GM23338 (cell line): ENCODE results near the gene RPS4Y1. TPM values are rescaled to one million over a fixed set of nuclear protein-coding genes. Genes with fewer than 3 reads are reported as not detected.

ENCODE experiments used
- ATAC-seq: fragments of 200-7000 bp; cut with Tn5 transposase; 3 replicates; pipeline ENCODE4 v1.9.1; 2020
- DNase-seq: peaks from one replicate; pipeline ENCODE4 v3.0.0-alpha.2; 2015; ENCODE audit warnings: low spot score
- H2AFZ ChIP-seq: fragments of 200-600 bp; sonication (generic); 2 replicates; pipeline ENCODE4 v1.8.0; 2016; ENCODE audit warnings: antibody characterized with exemption, mild to moderate bottlenecking, moderate library complexity
- H3F3A ChIP-seq: fragments of 200-600 bp; sonication (generic); replicated peaks from 2 replicates; pipeline ENCODE4 v1.8.0; 2017; ENCODE audit warnings: antibody characterized with exemption, mixed run types, low read depth
- H3K27ac ChIP-seq: fragments of 200-600 bp; sonication (generic); 2 replicates; pipeline ENCODE4 v1.6.1; 2016; ENCODE audit warnings: low read depth
- H3K27me3 ChIP-seq: fragments of 200-600 bp; sonication (generic); 2 replicates; pipeline ENCODE4 v1.8.0; 2016; ENCODE audit warnings: mild to moderate bottlenecking, mixed run types, moderate library complexity; ENCODE audit not compliant: insufficient read depth
- H3K36me3 ChIP-seq: fragments of 200-600 bp; sonication (generic); 2 replicates; pipeline ENCODE4 v1.8.0; 2016; ENCODE audit warnings: mild to moderate bottlenecking; ENCODE audit not compliant: insufficient read depth
- H3K4me1 ChIP-seq: fragments of 200-600 bp; sonication (generic); 2 replicates; pipeline ENCODE4 v1.8.0; 2016; ENCODE audit warnings: mild to moderate bottlenecking, moderate library complexity; ENCODE audit not compliant: insufficient read depth
- H3K4me2 ChIP-seq: fragments of 200-600 bp; sonication (generic); 2 replicates; pipeline ENCODE4 v1.7.1; 2017; ENCODE audit warnings: mixed run types
- H3K4me3 ChIP-seq: fragments of 200-600 bp; sonication (generic); 2 replicates; pipeline ENCODE4 v1.6.1; 2016; ENCODE audit warnings: mixed run types
- H3K79me2 ChIP-seq: fragments of 200-600 bp; sonication (generic); replicated peaks from 2 replicates; pipeline ENCODE4 v1.8.0; 2017; ENCODE audit warnings: mild to moderate bottlenecking; ENCODE audit not compliant: insufficient read depth
- H3K9me2 ChIP-seq: fragments of 200-600 bp; sonication (generic); 2 replicates; pipeline ENCODE4 v1.8.0; 2017; ENCODE audit not compliant: insufficient read depth
- H4K20me1 ChIP-seq: fragments of 200-600 bp; sonication (generic); replicated peaks from 2 replicates; pipeline ENCODE4 v1.8.0; 2017; ENCODE audit warnings: mild to moderate bottlenecking; ENCODE audit not compliant: insufficient read depth
- H3K27ac Mint-ChIP-seq: 2 replicates; pipeline ENCODE4 v1.8.0; 2020; ENCODE audit warnings: inconsistent platforms, mild to moderate bottlenecking, moderate library complexity, mixed read lengths
- H3K27me3 Mint-ChIP-seq: 3 replicates; pipeline ENCODE4 v1.8.0; 2022; ENCODE audit warnings: low read depth, mild to moderate bottlenecking, moderate library complexity, mixed read lengths, inconsistent platforms; ENCODE audit not compliant: insufficient read depth, poor library complexity
- H3K36me3 Mint-ChIP-seq: 3 replicates; pipeline ENCODE4 v1.8.0; 2021; ENCODE audit warnings: low read depth, mild to moderate bottlenecking, inconsistent platforms, moderate library complexity, mixed read lengths
- H3K4me1 Mint-ChIP-seq: 3 replicates; pipeline ENCODE4 v1.8.0; 2020; ENCODE audit warnings: mild to moderate bottlenecking, inconsistent platforms, mixed read lengths
- H3K4me3 Mint-ChIP-seq: 3 replicates; pipeline ENCODE4 v1.8.0; 2021; ENCODE audit warnings: moderate library complexity, mild to moderate bottlenecking, inconsistent platforms, mixed read lengths
- H3K9me3 Mint-ChIP-seq: 3 replicates; pipeline ENCODE4 v1.8.0; 2020; ENCODE audit warnings: moderate library complexity, mild to moderate bottlenecking, inconsistent platforms, mixed read lengths
- CREB1 ChIP-seq: fragments of 250-450 bp; sonication (Bioruptor Pico); IDR thresholded peaks from 2 replicates; pipeline ENCODE4 v1.5.0; 2020; ENCODE audit warnings: low read depth, mild to moderate bottlenecking, moderate library complexity
- CTCF ChIP-seq, 2 experiments: fragments of 200-600 bp in 1 of 2; sonication (generic) in 1 of 2; conservative IDR thresholded peaks; 2 replicates each; pipeline versions ENCODE4 v1.5.1 to v1.6.1; 2016 to 2017; ENCODE audit warnings: antibody characterized with exemption in 2 of 2, low read depth in 2 of 2, mild to moderate bottlenecking in 2 of 2, moderate library complexity in 1 of 2
- ETS1 ChIP-seq: IDR thresholded peaks from 2 replicates; pipeline ENCODE4 v1.6.1; 2016; ENCODE audit warnings: antibody characterized with exemption
- EZH2phosphoT487 ChIP-seq: fragments of 200-600 bp; sonication (generic); IDR thresholded peaks from one replicate; pipeline ENCODE4 v1.8.1; 2018; ENCODE audit warnings: antibody characterized with exemption; ENCODE audit not compliant: unreplicated experiment
- JUNB ChIP-seq: IDR thresholded peaks from one replicate; pipeline ENCODE4 v1.6.1; 2016; ENCODE audit warnings: antibody characterized with exemption; ENCODE audit not compliant: unreplicated experiment
- NANOG ChIP-seq: IDR thresholded peaks from 2 replicates; pipeline ENCODE4 v1.6.1; 2016; ENCODE audit warnings: antibody characterized with exemption, borderline replicate concordance
- POLR2AphosphoS5 ChIP-seq: IDR thresholded peaks from 2 replicates; pipeline ENCODE4 v1.6.1; 2016; ENCODE audit warnings: antibody characterized with exemption, low read depth
- STAT1 ChIP-seq: IDR thresholded peaks from one replicate; pipeline ENCODE4 v1.6.1; 2016; ENCODE audit warnings: antibody characterized with exemption; ENCODE audit not compliant: unreplicated experiment
- polyA plus RNA-seq: library from polyadenylated mRNA; unstranded; fragments of >200 nt; fragmentation: Nextera tagmentation; extraction: Ambion mirVana; gene quantifications from 2 replicates; pipeline ENCODE4 v1.2.1, GENCODE V29; 2016
- total RNA-seq: library from RNA; depleted of rRNA; stranded (reverse); fragments of >200 nt; shearing (Covaris generic); gene quantifications from 2 replicates; pipeline ENCODE4 v1.2.3, GENCODE V29; 2014
- TF ChIP-seq, protein P1 (sequence below): fragments of 250-450 bp; sonication (Bioruptor Pico); IDR thresholded peaks from 2 replicates; pipeline ENCODE4 v1.5.0; 2020; ENCODE audit warnings: mild to moderate bottlenecking, moderate library complexity

Gene RPS4Y1
- total and polyA plus RNA-seq, 2 experiments from 2014 or later = 216 to 294 TPM

DNA sequence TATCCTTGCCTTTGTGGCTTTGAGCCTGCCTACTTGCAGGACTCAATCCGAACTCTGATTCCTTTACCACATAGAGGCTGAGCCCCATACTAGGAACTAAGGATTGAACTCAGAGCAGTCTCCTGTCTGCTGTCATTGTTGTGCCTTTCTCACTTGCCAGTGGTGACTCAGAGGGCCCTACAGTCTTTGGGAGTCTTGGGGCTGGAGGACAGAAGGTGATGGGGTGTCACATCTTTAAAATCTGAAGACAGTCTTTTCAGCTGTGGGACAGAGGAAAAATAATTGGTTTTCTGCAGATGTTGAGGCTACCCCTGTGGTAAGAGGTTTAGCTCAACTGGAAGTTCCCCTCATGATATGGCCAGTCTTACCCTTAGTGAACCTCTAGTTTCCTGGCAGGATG, 8.0 kb downstream of the RPS4Y1 start (continued):
- no peak for TF ChIP-seq CREB1 (CRISPR knock-in tag)
- no peak for TF ChIP-seq EZH2phosphoT487
- TF ChIP-seq CTCF (conservative IDR thresholded peaks at IDR 0.05; ENCODE audit: low read depth in 2 of 2) = no peak
- TF ChIP-seq JUNB = no peak
- TF ChIP-seq POLR2AphosphoS5 = no peak

GRCh38 chrY:2854145-2854774, 12.9 kb downstream of the RPS4Y1 start:
- no peaks in the 10 kb centered on the region for H3K9me2 ChIP-seq
- H2AFZ ChIP-seq = no peak overlapping the region
- H3K27ac ChIP-seq = no peak overlapping the region
- H4K20me1 ChIP-seq = peaks cover 20% of the 10 kb centered on the region; the same call in 1 of the 2 replicates
- Mint-ChIP-seq H3K9me3 (no peaks in the 10 kb centered on the region), H3K27ac (no peak overlapping the region), H3K27me3 (no peaks in the 10 kb centered on the region), H3K36me3 (peaks cover 91% of the 10 kb centered on the region), H3K4me3 (no peak overlapping the region), H3K4me1 (peaks cover 6% of the 10 kb centered on the region; the same call in 2 of the 3 replicates)
- H3K27me3 ChIP-seq = no peaks in the 10 kb centered on the region
- no peak overlapping the region for H3K4me2 ChIP-seq
- no peak overlapping the region for H3K4me3 ChIP-seq
- no peaks in the 10 kb centered on the region for H3F3A ChIP-seq
- no peak for DNase-seq
- ATAC-seq = no peak
- H3K79me2 ChIP-seq = peaks cover 97% of the 10 kb centered on the region
- no peaks in the 10 kb centered on the region for H3K4me1 ChIP-seq
- peaks cover 37% of the 10 kb centered on the region for H3K36me3 ChIP-seq
- TF ChIP-seq POLR2AphosphoS5 (no peak), NANOG (no peak), ETS1 (no peak), CREB1 (CRISPR knock-in tag) (no peak)

DNA sequence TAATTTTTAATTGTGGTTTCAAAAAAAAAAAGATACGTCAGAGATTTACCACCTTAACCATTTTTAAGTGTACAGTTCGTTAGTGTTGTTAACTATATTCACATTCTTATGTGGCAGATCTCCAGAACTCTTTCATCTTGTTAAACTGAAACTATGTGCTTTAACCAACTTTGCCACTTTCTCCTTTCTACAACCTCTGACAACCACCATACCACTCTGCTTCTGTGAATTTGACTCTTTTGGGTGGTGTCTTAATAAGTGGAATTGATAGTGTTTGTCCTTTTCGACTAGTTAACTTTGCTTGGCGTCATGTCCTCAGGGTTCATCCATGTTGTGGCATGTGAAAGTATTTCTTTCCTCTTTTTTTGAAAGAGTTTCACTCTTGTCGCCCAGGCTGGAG, 15.7 kb downstream of the RPS4Y1 start:
- Mint-ChIP-seq H3K27me3 (no peaks in the 10 kb centered on the region), H3K4me1 (peaks cover 6% of the 10 kb centered on the region; the same call in 2 of the 3 replicates), H3K36me3 (peaks cover 93% of the 10 kb centered on the region), H3K9me3 (no peaks in the 10 kb centered on the region), H3K4me3 (no peak overlapping the region), H3K27ac (no peak overlapping the region)
- DNase-seq = no peak
- Histone ChIP-seq H4K20me1 (peaks cover 15% of the 10 kb centered on the region; the same call in 1 of the 2 replicates), H3F3A (no peaks in the 10 kb centered on the region), H3K4me3 (no peak overlapping the region), H3K9me2 (no peaks in the 10 kb centered on the region), H3K4me2 (no peak overlapping the region), H3K27me3 (no peaks in the 10 kb centered on the region), H2AFZ (no peak overlapping the region), H3K36me3 (peaks cover 35% of the 10 kb centered on the region), H3K27ac (0 out of 2 replicates have a peak overlapping the region, but pooled peaks have one; percentile 19), H3K79me2 (peaks cover 97% of the 10 kb centered on the region), H3K4me1 (no peaks in the 10 kb centered on the region)
- ATAC-seq = no peak
- TF ChIP-seq STAT1 (no peak), JUNB (no peak)
- TF ChIP-seq, protein P1, sequence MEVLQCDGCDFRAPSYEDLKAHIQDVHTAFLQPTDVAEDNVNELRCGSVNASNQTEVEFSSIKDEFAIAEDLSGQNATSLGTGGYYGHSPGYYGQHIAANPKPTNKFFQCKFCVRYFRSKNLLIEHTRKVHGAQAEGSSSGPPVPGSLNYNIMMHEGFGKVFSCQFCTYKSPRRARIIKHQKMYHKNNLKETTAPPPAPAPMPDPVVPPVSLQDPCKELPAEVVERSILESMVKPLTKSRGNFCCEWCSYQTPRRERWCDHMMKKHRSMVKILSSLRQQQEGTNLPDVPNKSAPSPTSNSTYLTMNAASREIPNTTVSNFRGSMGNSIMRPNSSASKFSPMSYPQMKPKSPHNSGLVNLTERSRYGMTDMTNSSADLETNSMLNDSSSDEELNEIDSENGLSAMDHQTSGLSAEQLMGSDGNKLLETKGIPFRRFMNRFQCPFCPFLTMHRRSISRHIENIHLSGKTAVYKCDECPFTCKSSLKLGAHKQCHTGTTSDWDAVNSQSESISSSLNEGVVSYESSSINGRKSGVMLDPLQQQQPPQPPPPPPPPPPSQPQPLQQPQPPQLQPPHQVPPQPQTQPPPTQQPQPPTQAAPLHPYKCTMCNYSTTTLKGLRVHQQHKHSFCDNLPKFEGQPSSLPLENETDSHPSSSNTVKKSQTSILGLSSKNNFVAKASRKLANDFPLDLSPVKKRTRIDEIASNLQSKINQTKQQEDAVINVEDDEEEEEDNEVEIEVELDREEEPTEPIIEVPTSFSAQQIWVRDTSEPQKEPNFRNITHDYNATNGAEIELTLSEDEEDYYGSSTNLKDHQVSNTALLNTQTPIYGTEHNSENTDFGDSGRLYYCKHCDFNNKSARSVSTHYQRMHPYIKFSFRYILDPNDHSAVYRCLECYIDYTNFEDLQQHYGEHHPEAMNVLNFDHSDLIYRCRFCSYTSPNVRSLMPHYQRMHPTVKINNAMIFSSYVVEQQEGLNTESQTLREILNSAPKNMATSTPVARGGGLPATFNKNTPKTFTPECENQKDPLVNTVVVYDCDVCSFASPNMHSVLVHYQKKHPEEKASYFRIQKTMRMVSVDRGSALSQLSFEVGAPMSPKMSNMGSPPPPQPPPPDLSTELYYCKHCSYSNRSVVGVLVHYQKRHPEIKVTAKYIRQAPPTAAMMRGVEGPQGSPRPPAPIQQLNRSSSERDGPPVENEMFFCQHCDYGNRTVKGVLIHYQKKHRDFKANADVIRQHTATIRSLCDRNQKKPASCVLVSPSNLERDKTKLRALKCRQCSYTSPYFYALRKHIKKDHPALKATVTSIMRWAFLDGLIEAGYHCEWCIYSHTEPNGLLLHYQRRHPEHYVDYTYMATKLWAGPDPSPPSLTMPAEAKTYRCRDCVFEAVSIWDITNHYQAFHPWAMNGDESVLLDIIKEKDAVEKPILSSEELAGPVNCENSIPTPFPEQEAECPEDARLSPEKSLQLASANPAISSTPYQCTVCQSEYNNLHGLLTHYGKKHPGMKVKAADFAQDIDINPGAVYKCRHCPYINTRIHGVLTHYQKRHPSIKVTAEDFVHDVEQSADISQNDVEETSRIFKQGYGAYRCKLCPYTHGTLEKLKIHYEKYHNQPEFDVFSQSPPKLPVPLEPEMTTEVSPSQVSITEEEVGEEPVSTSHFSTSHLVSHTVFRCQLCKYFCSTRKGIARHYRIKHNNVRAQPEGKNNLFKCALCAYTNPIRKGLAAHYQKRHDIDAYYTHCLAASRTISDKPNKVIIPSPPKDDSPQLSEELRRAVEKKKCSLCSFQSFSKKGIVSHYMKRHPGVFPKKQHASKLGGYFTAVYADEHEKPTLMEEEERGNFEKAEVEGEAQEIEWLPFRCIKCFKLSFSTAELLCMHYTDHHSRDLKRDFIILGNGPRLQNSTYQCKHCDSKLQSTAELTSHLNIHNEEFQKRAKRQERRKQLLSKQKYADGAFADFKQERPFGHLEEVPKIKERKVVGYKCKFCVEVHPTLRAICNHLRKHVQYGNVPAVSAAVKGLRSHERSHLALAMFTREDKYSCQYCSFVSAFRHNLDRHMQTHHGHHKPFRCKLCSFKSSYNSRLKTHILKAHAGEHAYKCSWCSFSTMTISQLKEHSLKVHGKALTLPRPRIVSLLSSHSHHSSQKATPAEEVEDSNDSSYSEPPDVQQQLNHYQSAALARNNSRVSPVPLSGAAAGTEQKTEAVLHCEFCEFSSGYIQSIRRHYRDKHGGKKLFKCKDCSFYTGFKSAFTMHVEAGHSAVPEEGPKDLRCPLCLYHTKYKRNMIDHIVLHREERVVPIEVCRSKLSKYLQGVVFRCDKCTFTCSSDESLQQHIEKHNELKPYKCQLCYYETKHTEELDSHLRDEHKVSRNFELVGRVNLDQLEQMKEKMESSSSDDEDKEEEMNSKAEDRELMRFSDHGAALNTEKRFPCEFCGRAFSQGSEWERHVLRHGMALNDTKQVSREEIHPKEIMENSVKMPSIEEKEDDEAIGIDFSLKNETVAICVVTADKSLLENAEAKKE (CRISPR knock-in tag) = no peak
